C4-2B (cell line): ENCODE results near the gene ZFAND2B.

Source experiments
- CTCF ChIP-seq: fragments of 450-650 bp; conservative IDR thresholded peaks from 2 replicates; pipeline ENCODE4 v1.5.1; 2017; ENCODE audit warnings: mild to moderate bottlenecking
- ZFX ChIP-seq: fragments of 450-650 bp; IDR thresholded peaks from 2 replicates; pipeline ENCODE4 v1.6.1; 2017

- TF ChIP-seq CTCF (no peak), ZFX (no peak)
These were observed 41.3 kb upstream of the ZFAND2B start for GRCh38 chr2:219165058-219165911.
